HG02981 (cell line): Measurements from ENCODE around the gene SPON2.

Source experiments
- ATAC-seq: cut with Tn5 transposase; IDR thresholded peaks from one replicate; pipeline ENCODE4 v1.9.1; 2021; ENCODE audit warnings: mild to moderate bottlenecking, moderate library complexity; ENCODE audit not compliant: unreplicated experiment

The SPON2 gene

GRCh38 chr4:1172228-1172851, at the start of gene SPON2:
Gene SPON2 (minus strand): TSS chr4:1172583.
- ATAC-seq, result no peak

GRCh38 chr4:1221155-1221870, 48.9 kb upstream of the SPON2 start:
- ATAC-seq, result no peak

GRCh38 chr4:1220566-1220965, 48.2 kb upstream of the SPON2 start:
- no peak for ATAC-seq

- ATAC-seq, result no peak
These were observed 47.2 kb upstream of the SPON2 start for GRCh38 chr4:1219566-1219950.

- ATAC-seq, result peak; percentile 64
These were observed 46.5 kb upstream of the SPON2 start for GRCh38 chr4:1218634-1219565.

GRCh38 chr4:1217366-1217765, 45.0 kb upstream of the SPON2 start:
- ATAC-seq, result no peak

- no peak for ATAC-seq
These were observed 44.5 kb upstream of the SPON2 start for GRCh38 chr4:1216869-1217294.

GRCh38 chr4:1216076-1216614, 43.8 kb upstream of the SPON2 start:
- ATAC-seq, result no peak

- no peak for ATAC-seq
These were observed 43.0 kb upstream of the SPON2 start for GRCh38 chr4:1215141-1216075.

GRCh38 chr4:1214101-1215095, 42.0 kb upstream of the SPON2 start:
- no peak for ATAC-seq

GRCh38 chr4:1213336-1213995, 41.1 kb upstream of the SPON2 start:
- ATAC-seq, result no peak

- no peak for ATAC-seq
These were observed 40.4 kb upstream of the SPON2 start for GRCh38 chr4:1212546-1213335.

- ATAC-seq, result no peak
These were observed 39.6 kb upstream of the SPON2 start for GRCh38 chr4:1211891-1212545.

- ATAC-seq, result no peak
These were observed 39.0 kb upstream of the SPON2 start for GRCh38 chr4:1211371-1211770.

GRCh38 chr4:1210971-1211370, 38.6 kb upstream of the SPON2 start:
- no peak for ATAC-seq

- no peak for ATAC-seq
These were observed 38.0 kb upstream of the SPON2 start for GRCh38 chr4:1210241-1210841.

- ATAC-seq, result no peak
These were observed 37.4 kb upstream of the SPON2 start for GRCh38 chr4:1209821-1210220.
